Frontal cortex (tissue), 4 donors: ENCODE measurements around the gene ZSCAN21. TPM values are rescaled to one million over a fixed set of nuclear protein-coding genes. Genes with fewer than 3 reads are reported as not detected.
"Not testable (repeated sequence)": the region's sequence is repeated elsewhere in the genome, so short reads cannot be mapped to it uniquely, and the experiment has no call there.

Experiments used
- DNase-seq, 2 donors: peaks; one replicate each; pipeline ENCODE4 v3.0.0; 2012; ENCODE audit warnings: low spot score in 2 of 2
- FAIRE-seq: peaks from 2 replicates; lab custom pipeline; 2012; peaks lifted over from hg19 to GRCh38; lab: Jason Lieb, UNC
- total RNA-seq: library from RNA; depleted of rRNA; stranded (reverse); fragments of >200 nt; gene quantifications from one replicate; pipeline ENCODE4 v1.2.3, GENCODE V29; 2014
- donor health status: control.
- donor health status: control.
- donor health status: control.

The ZSCAN21 gene
- 17.9 TPM for total RNA-seq

GRCh38 chr7:100049441-100050291 is at the start of gene ZSCAN21:
ZSCAN21 (plus strand) TSS chr7:100049774; CDS start chr7:100057007, 7,233 bp downstream.
- FAIRE-seq (no peak), DNase-seq (peak; percentile 68 to 90)

DNA sequence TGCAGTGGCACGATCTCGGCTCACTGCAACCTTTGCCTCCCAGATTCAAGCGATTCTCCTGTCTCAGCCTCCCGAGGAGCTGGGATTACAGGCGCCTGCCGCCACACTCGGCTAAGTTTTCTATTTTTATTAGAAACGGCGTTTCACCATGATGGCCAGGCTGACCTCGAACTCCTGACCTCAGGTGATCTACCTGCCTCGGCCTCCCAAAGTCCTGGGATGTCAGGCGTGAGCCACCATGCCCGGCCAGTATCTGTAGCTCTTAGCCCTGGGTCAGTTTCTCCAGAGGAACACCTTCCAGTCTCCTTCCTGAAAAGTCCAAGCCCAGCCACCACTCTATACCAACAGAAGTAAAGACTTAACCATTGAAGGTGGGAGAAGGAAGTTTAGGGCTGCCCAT is 49.3 kb upstream of the ZSCAN21 start:
- FAIRE-seq (no peak), DNase-seq (no peak)

GRCh38 chr7:100003711-100004661 is 45.6 kb upstream of the ZSCAN21 start:
- DNase-seq, result peak; percentile 27 to 51
- no peak for FAIRE-seq

DNA sequence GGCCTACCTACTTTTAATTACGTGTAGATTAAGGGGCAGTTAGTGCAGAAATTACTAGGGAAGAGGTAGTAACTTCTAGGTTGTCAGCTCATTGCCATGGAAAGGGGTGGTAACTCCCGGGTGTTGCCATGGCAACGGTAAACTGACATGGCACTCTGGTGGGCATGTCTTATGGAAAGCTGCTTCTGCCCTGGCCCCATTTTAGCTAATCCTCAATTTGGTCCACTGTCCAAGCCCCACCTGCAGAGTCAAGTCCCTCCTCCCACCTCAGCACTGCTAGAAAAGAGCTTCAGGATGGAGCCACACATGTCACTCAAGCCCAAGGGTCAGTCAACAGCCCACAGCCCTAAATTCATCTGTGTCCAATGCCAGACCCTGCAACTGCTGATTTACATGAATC is 41.7 kb upstream of the ZSCAN21 start:
- no peak for FAIRE-seq
- DNase-seq, result no peak

- DNase-seq (no peak), FAIRE-seq (no peak)
Observed at GRCh38 chr7:100008525-100008924, 41.0 kb upstream of the ZSCAN21 start.

GRCh38 chr7:100009952-100010351 is 39.6 kb upstream of the ZSCAN21 start:
- FAIRE-seq, DNase-seq: not testable (repeated sequence)

DNA sequence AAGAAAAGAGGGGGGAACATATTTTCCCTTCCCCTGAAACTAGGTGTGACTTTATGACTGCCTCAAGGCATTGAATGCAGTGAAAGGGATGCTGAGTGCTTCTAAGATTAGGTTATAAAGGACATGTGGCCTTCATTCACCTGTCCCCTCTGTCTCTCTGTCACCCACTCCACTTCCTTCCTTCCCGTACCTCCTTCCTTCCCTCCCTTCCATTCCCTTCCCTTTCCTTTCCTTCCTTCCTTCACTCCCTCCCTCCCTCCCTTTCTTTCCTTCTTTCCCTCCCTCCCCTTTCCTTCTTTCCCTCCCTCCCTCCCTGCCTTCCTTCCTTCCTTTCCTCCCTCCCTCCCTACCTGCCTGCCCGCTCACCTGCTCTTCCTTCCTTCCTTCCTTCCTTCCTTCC is 38.7 kb upstream of the ZSCAN21 start:
- no peak for DNase-seq
- FAIRE-seq, result no peak

DNA sequence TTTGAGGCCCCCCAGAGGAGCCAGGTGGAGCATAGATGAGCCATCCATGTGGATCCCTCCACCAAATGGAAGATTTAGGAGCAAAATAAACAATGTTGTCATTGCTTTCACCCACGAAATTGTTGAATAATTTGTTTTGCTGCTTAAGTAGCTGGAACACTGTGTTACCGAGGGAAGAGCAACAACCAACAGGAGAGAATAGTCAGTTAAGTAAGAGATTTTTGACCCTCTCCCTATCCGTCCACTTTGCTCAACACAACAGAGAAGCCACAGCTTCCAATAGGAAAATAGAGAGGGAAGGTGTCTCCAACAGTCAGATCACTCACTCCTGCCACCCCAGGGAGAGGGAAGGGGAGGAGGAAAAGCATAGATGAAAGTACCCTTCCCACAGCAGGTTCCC is 38.1 kb upstream of the ZSCAN21 start:
- DNase-seq (no peak), FAIRE-seq (no peak)

DNA sequence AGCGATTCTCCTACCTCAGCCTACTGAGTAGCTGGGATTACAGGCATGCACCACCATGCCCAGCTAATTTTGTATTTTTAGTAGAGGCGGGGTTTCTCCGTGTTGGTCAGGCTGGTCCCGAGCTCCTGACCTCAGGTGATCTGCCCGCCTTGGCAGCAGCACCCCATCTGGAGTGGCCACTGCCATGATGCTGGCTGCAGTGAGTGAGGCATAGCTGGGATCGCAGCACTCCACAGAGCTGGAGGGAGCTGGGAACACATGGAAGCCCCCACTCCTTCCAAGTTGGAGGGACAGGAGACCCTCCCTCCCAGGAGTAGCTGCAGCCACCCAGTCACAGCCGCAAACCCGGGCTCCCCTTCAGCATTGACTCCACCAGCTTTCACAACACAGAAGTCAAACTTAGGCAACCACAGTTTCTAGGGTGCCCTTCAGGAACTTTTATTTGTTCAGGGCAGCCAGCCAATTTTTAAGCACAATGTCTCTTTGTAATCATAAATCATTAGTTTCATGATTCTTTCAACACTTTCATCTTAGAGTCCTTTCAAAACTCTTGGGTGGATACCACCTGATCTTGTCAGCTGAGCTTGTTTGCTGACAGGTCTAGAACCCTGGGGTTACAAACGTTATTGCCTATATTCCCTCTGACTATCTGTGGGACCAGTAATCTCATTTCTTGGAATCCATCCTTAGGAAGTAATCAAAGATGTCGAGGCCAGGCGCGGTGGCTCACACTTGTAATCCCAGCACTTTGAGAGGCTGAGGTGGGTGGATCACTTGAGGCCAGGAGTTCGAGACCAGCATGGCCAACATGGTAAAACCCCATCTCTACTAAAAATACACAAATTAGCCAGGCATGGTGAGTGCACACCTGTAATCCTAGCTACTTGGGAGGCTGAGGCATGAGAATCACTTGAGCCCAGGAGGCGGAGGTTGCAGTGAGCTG is 36.9 kb upstream of the ZSCAN21 start:
- not testable (repeated sequence) for FAIRE-seq, DNase-seq

DNA sequence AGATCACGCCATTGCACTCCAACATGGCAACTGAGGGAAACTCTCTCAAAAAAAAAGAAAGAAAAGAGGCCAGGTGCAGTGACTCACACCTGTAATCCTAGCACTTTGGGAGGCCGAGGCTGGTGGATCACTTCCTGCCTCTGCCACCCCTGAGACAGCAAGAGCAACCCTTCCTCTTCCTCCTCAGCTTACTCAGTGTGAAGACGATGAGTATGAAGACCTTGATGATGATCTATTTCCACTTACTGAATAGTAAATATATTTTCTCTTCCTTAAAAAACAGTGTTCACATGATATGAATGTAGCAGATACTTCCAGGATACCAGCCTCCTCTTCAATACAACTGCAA is 36.3 kb upstream of the ZSCAN21 start:
- DNase-seq (no peak), FAIRE-seq (no peak)

DNA sequence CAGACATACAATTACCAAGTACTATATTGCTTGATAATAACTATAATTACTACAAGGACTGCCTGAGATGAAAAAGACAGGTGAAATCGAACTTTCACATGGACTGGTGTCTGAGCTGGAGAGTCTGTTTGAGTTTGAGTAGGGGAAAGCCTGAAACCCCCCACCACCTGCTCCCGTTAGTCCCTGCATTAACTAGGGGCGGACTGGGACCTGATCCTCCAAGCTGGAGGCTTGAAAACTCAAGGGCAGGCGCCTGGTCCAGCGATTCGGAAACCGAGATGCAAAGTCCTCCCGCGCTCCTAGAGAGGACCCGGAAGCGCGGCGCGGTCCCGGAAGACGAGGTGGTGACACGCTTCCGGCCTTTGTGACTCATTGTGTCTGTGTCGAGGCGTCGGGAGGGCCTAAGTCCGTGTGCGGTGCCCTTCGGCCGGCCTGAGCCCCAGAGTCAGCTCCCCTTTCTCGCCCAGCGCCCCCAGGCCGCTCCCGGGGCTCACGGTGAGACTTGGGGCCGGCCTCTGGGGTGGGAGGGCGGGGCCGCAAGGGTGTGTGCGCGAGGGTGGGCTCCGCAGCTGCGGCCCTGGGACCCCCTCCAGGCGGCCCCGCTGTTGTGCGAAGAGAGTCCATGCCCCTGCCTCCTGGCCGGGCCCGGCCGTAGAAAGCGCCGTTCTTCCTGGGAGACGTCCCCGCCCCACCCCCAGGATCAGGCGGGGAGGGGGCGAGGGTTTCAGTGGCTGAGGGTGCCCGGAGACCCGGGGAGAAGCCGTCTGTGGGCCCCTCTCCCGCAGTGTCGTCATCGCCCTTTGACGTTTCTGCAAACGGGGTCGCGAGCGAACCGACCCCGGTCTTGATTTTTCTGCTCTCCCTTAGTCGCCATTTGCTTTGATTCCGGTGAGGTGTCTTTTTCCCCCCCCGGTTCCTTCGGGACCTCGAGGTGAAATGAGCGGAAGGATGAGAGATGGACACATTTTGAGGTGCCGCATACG is 34.1 kb upstream of the ZSCAN21 start, which contains the start of gene ZKSCAN1:
TSS of gene ZKSCAN1 (plus strand) at position 365 of the 983 bp plus-strand sequence. CDS start 7,911 bp downstream, outside the sequence.
- no peak for FAIRE-seq
- peak; percentile 89 to 96 for DNase-seq

- peak; percentile 33 for FAIRE-seq
- DNase-seq, result peak; percentile 49 to 69
Observed at GRCh38 chr7:100016215-100016901, 33.2 kb upstream of the ZSCAN21 start.

DNA sequence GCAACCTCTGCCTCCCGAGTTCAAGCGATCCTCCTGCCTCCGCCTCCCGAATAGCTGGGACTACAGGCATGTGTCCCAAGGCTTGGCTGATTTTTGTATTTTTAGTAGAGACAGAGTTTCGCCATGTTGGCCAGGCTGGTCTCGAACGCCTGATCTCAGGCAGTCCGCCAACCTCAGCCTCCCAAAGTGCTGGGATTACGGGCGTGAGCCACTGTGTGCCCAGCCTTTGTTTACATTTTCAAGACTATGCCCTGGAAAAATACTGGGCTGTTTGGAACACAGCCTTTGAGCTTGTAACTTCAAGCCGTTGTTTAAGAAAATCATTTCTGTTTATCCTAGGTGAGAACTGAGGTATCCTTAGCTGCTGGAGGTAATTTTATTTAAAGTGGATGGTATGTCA is 32.3 kb upstream of the ZSCAN21 start:
- no peak for DNase-seq
- no peak for FAIRE-seq

- FAIRE-seq (no peak), DNase-seq (no peak)
Observed at GRCh38 chr7:100017875-100018274, 31.7 kb upstream of the ZSCAN21 start.

DNA sequence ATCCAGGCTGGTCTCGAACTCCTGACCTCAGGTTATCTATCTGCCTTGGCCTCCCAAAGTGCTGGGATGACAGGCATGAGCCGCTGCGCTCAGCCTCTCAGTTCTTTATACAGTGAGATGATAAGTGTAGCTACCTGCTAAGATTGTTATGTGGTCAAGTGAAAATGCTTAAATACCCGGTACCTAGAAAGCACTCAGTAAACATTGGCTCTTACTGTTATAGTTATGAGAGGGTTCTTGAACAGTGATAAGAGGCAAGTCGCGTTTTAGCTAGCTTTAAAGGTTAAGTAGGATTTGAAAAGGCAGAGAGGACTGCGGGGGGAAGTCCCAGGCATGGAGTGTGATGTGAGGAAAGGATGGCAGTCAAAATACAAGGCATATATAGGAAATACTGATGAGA is 29.7 kb upstream of the ZSCAN21 start:
- no peak for DNase-seq
- FAIRE-seq, result no peak

DNA sequence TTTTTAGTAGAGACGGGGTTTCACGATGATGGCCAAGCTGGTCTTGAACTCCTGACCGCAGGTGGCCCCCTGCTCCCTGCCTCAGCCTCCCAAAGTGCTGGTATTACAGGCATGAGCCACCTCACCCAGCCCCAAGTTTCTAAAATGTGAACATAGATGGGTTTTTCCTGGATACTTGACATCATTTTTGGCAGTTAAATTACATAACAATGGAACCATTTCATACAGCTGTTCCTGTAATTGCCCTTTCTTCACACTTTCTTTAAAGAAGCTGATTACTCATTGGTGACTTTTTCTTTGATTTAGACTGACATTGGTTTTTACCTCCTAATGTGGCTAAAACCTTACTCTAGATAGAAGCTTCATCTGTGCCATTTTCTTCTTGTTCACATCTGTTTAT is 28.3 kb upstream of the ZSCAN21 start:
- no peak for DNase-seq
- FAIRE-seq, result no peak

DNA sequence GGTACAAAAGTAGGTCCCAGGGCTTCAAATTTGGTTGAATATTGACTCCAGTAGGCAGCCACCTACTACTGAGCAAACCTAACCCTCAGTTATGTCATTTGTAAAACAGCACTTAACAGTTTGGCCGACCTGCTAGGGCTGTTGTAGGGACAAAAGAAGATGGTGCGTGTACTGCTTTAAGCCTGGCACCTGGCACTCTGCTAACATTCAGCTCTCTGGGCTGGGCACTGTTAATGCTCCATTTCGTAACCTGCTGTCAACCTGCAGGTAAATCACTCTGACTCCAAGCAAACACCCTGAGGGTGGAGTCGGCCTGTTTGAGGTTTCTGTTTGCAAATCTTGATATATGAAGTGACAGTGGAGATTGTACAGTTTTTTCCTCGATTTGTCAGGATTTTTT is 27.0 kb upstream of the ZSCAN21 start:
- DNase-seq (no peak), FAIRE-seq (no peak)

- DNase-seq (no peak), FAIRE-seq (no peak)
Observed at GRCh38 chr7:100023526-100023925, 26.0 kb upstream of the ZSCAN21 start.
